Ectodermal cell (in vitro differentiated cells): ENCODE results near the gene C14orf93.

Experiments
- H3K27ac ChIP-seq: 2 replicates; pipeline ENCODE4 v1.7.0; 2013; ENCODE audit warnings: mild to moderate bottlenecking, low read depth, low read length; ENCODE audit not compliant: insufficient read depth, poor library complexity, severe bottlenecking
- H3K27me3 ChIP-seq: 2 replicates; pipeline ENCODE4 v1.7.0; 2013; ENCODE audit warnings: mild to moderate bottlenecking, low read length; ENCODE audit not compliant: insufficient read depth, control insufficient read depth, poor library complexity, severe bottlenecking
- H3K36me3 ChIP-seq: one replicate; pipeline ENCODE4 v1.7.0; 2013; ENCODE audit warnings: low read length; ENCODE audit not compliant: control insufficient read depth, insufficient read depth
- H3K4me1 ChIP-seq: one replicate; pipeline ENCODE4 v1.7.0; 2013; ENCODE audit warnings: low read length; ENCODE audit not compliant: control insufficient read depth, insufficient read depth
- H3K4me3 ChIP-seq: 2 replicates; pipeline ENCODE4 v1.7.0; 2013; ENCODE audit warnings: low read depth, low read length, control low read depth; ENCODE audit not compliant: insufficient read depth
- H3K9me3 ChIP-seq: 2 replicates; pipeline ENCODE4 v1.7.0; 2013; ENCODE audit warnings: mild to moderate bottlenecking, low read length, moderate library complexity; ENCODE audit not compliant: control insufficient read depth
- WGBS, 2 experiments: methylation state at CpG; one replicate each; pipeline ENCODE4 v1.1.7; 2013; ENCODE audit warnings: missing lambda C conversion rate in 2 of 2; 5-methylcytosine and 5-hydroxymethylcytosine counted together

Gene C14orf93

GRCh38 chr14:23054000-23054811 is 44.3 kb upstream of the C14orf93 start:
- Histone ChIP-seq H3K27ac (no peak overlapping the region), H3K36me3 (peaks cover 26% of the 10 kb centered on the region), H3K4me3 (no peak overlapping the region), H3K27me3 (no peaks in the 10 kb centered on the region), H3K4me1 (peaks cover 4% of the 10 kb centered on the region), H3K9me3 (no peaks in the 10 kb centered on the region)
- 83 to 89% methylated on average over 17 of the region's 17 CpGs for WGBS, 2 experiments

- Histone ChIP-seq H3K36me3 (peaks cover 24% of the 10 kb centered on the region), H3K4me1 (peaks cover 4% of the 10 kb centered on the region), H3K4me3 (no peak overlapping the region), H3K27ac (no peak overlapping the region), H3K9me3 (no peaks in the 10 kb centered on the region), H3K27me3 (no peaks in the 10 kb centered on the region)
- 97% methylated on average over 10 of the region's 10 CpGs for WGBS, 2 experiments
Measured at GRCh38 chr14:23053426-23053825, 43.5 kb upstream of the C14orf93 start.

GRCh38 chr14:23052671-23053070 is 42.7 kb upstream of the C14orf93 start:
- H3K36me3 ChIP-seq = peaks cover 24% of the 10 kb centered on the region
- no peak overlapping the region for H3K27ac ChIP-seq
- no peak overlapping the region for H3K4me3 ChIP-seq
- no peaks in the 10 kb centered on the region for H3K27me3 ChIP-seq
- no peaks in the 10 kb centered on the region for H3K9me3 ChIP-seq
- H3K4me1 ChIP-seq = peaks cover 4% of the 10 kb centered on the region
- WGBS, 2 experiments = 78% methylated on average over 3 of the region's 3 CpGs

GRCh38 chr14:23052182-23052623 is 42.3 kb upstream of the C14orf93 start:
- Histone ChIP-seq H3K27ac (no peak overlapping the region), H3K27me3 (no peaks in the 10 kb centered on the region), H3K4me1 (peaks cover 4% of the 10 kb centered on the region), H3K36me3 (peaks cover 24% of the 10 kb centered on the region), H3K9me3 (no peaks in the 10 kb centered on the region), H3K4me3 (no peak overlapping the region)
- 79 to 80% methylated on average over 14 of the region's 14 CpGs for WGBS, 2 experiments

GRCh38 chr14:23051141-23052057 is 41.5 kb upstream of the C14orf93 start:
- peaks cover 24% of the 10 kb centered on the region for H3K36me3 ChIP-seq
- no peak overlapping the region for H3K4me3 ChIP-seq
- 94 to 97% methylated on average over 5 of the region's 5 CpGs for WGBS, 2 experiments
- no peaks in the 10 kb centered on the region for H3K9me3 ChIP-seq
- no peaks in the 10 kb centered on the region for H3K27me3 ChIP-seq
- H3K4me1 ChIP-seq = peaks cover 4% of the 10 kb centered on the region
- no peak overlapping the region for H3K27ac ChIP-seq

GRCh38 chr14:23049011-23049410 is 39.1 kb upstream of the C14orf93 start:
- no peak overlapping the region for H3K4me3 ChIP-seq
- WGBS, 2 experiments = 96 to 97% methylated on average over 9 of the region's 9 CpGs
- no peaks in the 10 kb centered on the region for H3K9me3 ChIP-seq
- peaks cover 4% of the 10 kb centered on the region for H3K4me1 ChIP-seq
- no peaks in the 10 kb centered on the region for H3K27me3 ChIP-seq
- H3K27ac ChIP-seq = no peak overlapping the region
- H3K36me3 ChIP-seq = peaks cover 24% of the 10 kb centered on the region

- Histone ChIP-seq H3K27me3 (no peaks in the 10 kb centered on the region), H3K9me3 (no peaks in the 10 kb centered on the region), H3K4me1 (peaks cover 12% of the 10 kb centered on the region), H3K27ac (no peak overlapping the region), H3K36me3 (peaks cover 24% of the 10 kb centered on the region), H3K4me3 (no peak overlapping the region)
- WGBS, 2 experiments = 96 to 97% methylated on average over 85 of the region's 85 CpGs
Measured at GRCh38 chr14:23047751-23048693, 38.1 kb upstream of the C14orf93 start.

GRCh38 chr14:23047034-23047634 is 37.2 kb upstream of the C14orf93 start:
- Histone ChIP-seq H3K36me3 (peaks cover 20% of the 10 kb centered on the region), H3K27ac (no peak overlapping the region), H3K4me1 (peaks cover 12% of the 10 kb centered on the region), H3K9me3 (no peaks in the 10 kb centered on the region), H3K27me3 (no peaks in the 10 kb centered on the region), H3K4me3 (no peak overlapping the region)
- WGBS, 2 experiments = 77 to 78% methylated on average over 6 of the region's 6 CpGs
